HG02981 (cell line): ENCODE data around the gene PDIA2.
"Not testable (repeated sequence)": the region's sequence is repeated elsewhere in the genome, so short reads cannot be mapped to it uniquely, and the experiment has no call there.

Source experiments
- ATAC-seq: cut with Tn5 transposase; IDR thresholded peaks from one replicate; pipeline ENCODE4 v1.9.1; 2021; ENCODE audit warnings: mild to moderate bottlenecking, moderate library complexity; ENCODE audit not compliant: unreplicated experiment

Gene PDIA2

DNA sequence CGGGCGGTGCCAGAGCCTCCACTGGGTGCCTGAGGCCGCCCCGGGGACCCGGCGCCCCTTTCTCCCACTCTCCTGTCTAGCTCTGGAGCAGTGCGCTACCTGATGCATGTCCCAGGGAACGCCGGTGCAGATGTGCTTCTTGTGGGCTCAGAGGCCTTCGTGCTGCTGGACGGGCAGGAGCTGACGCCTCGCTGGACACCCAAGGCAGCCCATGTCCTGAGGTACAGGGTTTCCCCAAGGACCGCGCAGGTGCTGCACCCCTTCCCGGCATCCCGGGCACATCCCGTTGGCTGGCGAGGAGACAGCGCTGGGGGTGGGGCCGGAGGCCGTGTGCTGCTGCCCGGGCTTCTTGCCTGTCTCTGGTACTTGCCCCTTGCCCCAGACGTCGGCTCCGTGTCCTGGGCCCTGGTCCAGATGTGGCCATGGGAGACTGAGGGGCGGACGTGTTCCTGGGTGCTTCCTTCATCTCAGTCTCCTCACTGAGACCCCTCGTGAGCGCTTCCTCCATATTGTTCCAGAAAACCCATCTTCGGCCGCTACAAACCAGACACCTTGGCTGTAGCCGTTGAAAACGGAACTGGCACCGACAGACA, 19.7 kb upstream of the PDIA2 start:
- no peak for ATAC-seq

GRCh38 chr16:263944-264343, 19.0 kb upstream of the PDIA2 start:
- ATAC-seq, result no peak

DNA sequence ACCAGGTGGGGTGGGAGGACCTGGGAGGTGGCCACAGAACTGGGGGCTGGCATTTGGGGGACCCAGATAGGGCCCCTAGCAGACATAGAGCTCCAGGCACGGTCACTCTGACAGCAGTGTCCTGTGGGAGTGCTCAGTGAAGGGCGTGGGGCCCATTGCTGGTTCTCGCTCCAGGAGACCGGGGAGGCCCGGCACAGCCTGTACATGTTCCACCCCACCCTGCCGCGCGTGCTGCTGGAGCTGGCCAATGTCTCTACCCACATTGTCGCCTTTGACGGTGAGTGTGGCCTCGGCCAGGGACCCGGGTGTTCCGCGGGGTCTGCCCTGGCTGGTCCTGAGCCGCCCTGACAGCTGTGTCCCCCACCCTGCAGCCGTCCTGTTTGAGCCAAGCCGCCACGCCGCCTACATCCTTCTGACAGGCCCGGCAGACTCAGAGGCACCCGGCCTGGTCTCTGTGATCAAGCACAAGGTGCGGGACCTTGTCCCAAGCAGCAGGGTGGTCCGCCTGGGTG, 18.5 kb upstream of the PDIA2 start:
- ATAC-seq, result no peak

- no peak for ATAC-seq
Observed at GRCh38 chr16:265002-265529, 17.9 kb upstream of the PDIA2 start.

GRCh38 chr16:265711-266110, 17.3 kb upstream of the PDIA2 start:
- ATAC-seq, result no peak

DNA sequence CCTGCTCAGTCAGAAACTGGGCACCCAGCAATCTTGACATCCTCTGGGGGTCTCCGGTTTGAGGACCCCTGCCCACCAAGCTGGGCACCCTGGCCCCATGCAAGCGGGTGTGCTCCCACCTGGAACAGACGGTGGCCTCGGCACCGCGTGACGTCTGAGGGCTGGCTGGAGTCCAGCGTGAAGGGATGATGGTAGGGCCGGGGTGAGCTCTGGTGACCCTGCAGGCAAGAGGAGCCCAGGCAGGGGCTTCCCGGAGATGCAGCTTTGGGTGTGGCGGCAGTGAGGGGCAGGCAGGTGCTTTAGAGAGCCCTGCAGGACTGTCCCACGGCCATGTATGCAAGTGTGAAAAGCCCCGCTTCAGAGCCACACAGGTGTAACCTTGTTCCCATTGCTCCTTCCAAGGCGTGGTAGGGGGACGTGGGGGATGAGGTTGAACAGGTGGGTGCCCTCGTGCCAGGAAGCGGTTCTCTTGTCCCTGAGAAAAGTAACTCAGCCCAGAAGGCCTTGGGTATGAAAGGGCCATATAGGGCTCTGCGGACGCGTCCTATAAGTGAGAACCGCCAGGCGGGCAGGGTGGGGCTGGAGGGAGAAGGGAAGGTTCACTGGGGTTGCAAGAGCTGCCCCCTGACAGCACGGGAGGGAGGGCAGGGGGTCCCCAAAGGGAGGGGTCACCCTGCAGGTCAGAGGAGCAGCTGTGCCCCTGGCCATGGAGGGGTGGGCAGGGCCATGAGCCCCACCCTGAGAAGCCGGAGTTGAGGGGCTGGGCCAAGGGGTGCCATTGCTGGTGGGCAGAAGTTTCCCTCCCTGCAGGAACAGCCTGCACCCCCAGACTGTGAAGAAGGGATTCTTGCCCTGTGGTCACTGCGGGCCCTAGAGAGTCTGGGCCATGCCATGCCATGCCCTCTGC, 16.5 kb upstream of the PDIA2 start:
- ATAC-seq, result no peak

GRCh38 chr16:267562-267961, 15.4 kb upstream of the PDIA2 start:
- ATAC-seq, result not testable (repeated sequence)

GRCh38 chr16:268141-269053, 14.6 kb upstream of the PDIA2 start:
- no peak for ATAC-seq

GRCh38 chr16:269061-269796, 13.7 kb upstream of the PDIA2 start:
- ATAC-seq, result no peak

GRCh38 chr16:270381-271255, 12.3 kb upstream of the PDIA2 start:
- no peak for ATAC-seq

DNA sequence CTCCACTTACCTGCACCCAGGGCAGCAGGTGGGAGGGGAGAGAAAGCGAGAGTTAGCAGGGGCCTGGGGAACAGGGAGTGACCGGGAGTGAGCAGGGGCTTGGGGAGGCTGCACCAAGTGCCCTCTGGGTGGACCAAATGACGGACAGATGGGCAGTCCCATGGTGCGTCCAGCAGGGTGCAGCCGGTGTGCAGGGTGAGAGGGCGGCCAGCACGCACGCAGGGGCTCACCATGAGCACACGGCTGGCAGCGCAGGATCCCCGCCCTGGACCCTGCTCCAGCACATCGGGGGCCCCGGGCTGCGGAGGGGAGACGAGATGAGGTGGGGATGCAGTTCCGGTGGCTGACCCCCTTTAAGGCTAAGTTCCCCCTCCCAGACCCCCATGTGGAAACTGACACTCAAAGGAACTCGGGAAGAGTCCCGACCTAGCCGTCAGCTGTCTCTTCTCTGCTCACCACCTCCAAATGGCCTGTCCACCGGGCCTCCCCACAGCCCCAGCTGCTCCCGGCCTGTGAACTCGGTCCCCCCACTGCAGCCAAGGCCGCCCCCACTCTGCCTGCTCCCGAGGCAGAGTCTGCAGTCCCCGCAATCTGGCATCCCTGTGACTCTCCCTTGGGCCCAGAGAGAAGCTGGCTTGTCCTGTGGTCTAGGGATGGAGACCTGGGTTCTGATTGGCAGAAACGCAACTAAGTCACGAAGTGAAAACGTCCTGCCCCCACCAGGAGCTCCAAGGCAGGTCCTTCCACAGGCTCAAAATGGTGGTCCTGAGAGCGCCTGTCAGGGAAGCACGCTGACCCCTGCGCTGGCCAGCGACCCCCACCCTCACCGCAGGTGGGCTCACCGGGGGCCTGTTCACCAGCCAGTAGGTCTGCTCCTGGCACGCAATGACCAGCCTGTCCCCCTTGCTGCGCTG, 10.1 kb upstream of the PDIA2 start:
- ATAC-seq, result no peak

GRCh38 chr16:273547-274421, 9.2 kb upstream of the PDIA2 start:
- no peak for ATAC-seq

DNA sequence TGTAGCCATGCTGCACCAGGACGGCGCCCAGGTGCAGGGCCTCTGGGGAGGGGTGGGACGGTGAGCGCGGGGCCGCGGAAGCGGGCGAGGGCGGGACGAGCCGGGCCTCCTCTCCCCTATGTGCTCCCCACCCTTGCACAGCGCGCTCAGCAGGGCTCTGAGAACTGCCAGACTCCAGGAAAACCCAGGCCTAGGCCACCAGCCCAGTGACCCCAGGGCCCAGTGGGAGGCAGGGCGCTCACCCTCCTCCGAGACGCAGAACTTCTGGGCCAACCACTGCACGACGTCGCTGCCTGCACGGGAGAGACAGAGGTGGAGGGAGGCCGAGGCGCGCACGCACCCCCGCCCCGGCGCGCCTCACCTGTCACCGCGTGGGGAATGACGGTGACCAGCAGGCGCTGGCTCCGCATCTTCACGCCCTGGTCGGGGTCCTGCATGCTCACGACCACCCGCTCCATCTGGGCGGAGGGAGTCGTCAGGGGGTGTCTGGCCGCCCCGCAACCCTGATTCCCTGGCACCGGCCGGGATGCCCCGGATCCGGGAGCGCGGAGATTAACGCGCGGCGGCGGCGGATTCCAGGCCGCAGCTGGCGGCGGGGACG, 7.8 kb upstream of the PDIA2 start:
- no peak for ATAC-seq

DNA sequence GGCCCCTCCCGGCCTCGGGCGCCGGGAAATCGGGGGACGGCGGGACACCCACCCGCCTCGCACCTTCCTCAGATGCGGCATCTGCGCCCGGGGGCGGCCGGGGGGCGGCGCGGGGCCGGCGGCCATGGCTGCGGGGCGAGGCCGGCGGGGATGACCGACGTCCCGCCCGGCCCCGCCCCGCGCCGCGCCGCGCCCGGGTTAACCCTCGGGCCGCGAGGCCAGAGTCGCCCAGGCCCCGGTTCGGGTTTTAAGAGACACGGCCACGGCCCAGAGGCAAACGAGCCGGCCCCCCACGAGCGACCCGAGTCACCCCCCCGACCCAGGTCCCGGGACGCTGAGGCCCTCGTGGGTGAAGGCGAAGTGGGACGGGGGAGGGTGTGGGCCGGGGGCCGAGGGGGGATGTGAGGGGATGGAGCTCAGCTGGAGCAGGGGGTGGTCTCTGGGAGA, 7.2 kb upstream of the PDIA2 start, which contains the start of gene RGS11:
Gene RGS11 (minus strand): TSS at position 159 of the 447 bp plus-strand sequence. CDS start 33 bp downstream, at position 126.
- ATAC-seq, result no peak

DNA sequence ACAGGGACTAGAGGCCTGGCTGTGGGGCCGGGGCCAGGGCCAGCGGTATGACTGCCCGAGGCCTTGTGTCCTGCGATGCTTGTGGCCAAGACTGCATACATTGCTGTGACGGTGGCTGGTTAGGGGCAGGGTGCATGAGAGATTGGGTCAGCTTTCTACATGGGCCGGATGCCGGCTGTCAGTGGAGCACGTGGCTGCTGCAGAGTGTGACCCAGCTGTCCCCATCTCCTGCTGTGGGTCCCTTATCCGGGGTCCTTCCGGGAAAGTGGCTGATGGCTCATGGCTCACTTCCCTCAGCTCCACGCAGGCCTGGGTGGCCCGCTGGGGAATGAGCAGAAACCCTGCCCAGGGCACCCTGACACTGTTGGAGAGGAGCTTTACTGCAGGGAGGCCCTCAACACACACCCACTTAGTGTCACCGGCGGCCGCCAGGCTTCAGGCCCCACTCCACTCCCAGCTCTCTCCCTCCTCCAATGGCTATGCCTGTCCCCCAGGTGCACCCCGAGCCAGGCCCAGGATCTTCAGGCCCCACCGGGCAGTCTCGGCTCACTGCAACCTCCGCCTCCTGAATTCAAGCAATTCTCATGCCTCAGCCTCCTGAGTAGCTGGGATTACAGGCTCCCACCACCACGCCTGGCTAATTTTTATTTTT, 6.4 kb upstream of the PDIA2 start:
- no peak for ATAC-seq

GRCh38 chr16:278863-279366, 4.0 kb upstream of the PDIA2 start:
- no peak for ATAC-seq
